ENCODE results near the gene THBS4. TPM values are rescaled to one million over a fixed set of nuclear protein-coding genes. Genes with fewer than 3 reads are reported as not detected.
"Not testable (repeated sequence)": the region's sequence is repeated elsewhere in the genome, so short reads cannot be mapped to it uniquely, and the experiment has no call there.

The THBS4 gene
- total RNA-seq, 2 donors from 2014 or later: 58.2 to 80.2 TPM

- DNase-seq (ENCODE audit: low spot score): no peak
- intact Hi-C loops (cut with DNase I): no loop called here
Observed at GRCh38 chr5:80070338-80071056, 35.3 kb downstream of the THBS4 start.

GRCh38 chr5:80071510-80072021, 36.4 kb downstream of the THBS4 start:
- intact Hi-C loops (cut with DNase I): no loop called here
- no peak for DNase-seq (ENCODE audit: low spot score)

GRCh38 chr5:80072103-80073073, 37.2 kb downstream of the THBS4 start:
- no peak for DNase-seq (ENCODE audit: low spot score)
- intact Hi-C loops (cut with DNase I): no loop called here

GRCh38 chr5:80076131-80077050, 41.2 kb downstream of the THBS4 start:
- intact Hi-C loops (cut with DNase I): no loop called here
- DNase-seq (ENCODE audit: low spot score): no peak

- intact Hi-C loops (cut with DNase I): no loop called here
- DNase-seq (ENCODE audit: low spot score): no peak
Observed at GRCh38 chr5:80077051-80077714, 42.0 kb downstream of the THBS4 start.

- DNase-seq (ENCODE audit: low spot score): no peak
- intact Hi-C loops (cut with DNase I): no loop called here
Observed at GRCh38 chr5:80078921-80079320, 43.8 kb downstream of the THBS4 start.

GRCh38 chr5:80082281-80082680, 47.1 kb downstream of the THBS4 start:
- no peak for DNase-seq (ENCODE audit: low spot score)
- intact Hi-C loops (cut with DNase I): no loop called here

- DNase-seq (ENCODE audit: low spot score): peak; percentile 90
- intact Hi-C loops (cut with DNase I): no loop called here
Observed at GRCh38 chr5:80082731-80083100, 47.6 kb downstream of the THBS4 start.

GRCh38 chr5:80083101-80083890, 48.1 kb downstream of the THBS4 start:
- intact Hi-C loops (cut with DNase I): no loop called here
- DNase-seq (ENCODE audit: low spot score): no peak

- intact Hi-C loops (cut with DNase I): loop anchor here (2.0 to 10.0 kb wide), 2 partner anchors 184 to 214 kb away; no protein-coding TSS in a partner anchor
- DNase-seq (ENCODE audit: low spot score): no peak
Observed at GRCh38 chr5:80090884-80091166, 55.7 kb downstream of the THBS4 start.

GRCh38 chr5:80091792-80092192, 56.6 kb downstream of the THBS4 start:
- DNase-seq (ENCODE audit: low spot score): not testable (repeated sequence)
- intact Hi-C loops (cut with DNase I): loop anchor here (2.0 to 10.0 kb wide), 2 partner anchors 183 to 213 kb away; no protein-coding TSS in a partner anchor

GRCh38 chr5:80092486-80093107, 57.4 kb downstream of the THBS4 start:
- no peak for DNase-seq (ENCODE audit: low spot score)
- intact Hi-C loops (cut with DNase I): loop anchor here in 1 of 2 donors (10.0 kb wide), 1 partner anchor 182 kb away; no protein-coding TSS in a partner anchor

- DNase-seq (ENCODE audit: low spot score): no peak
- intact Hi-C loops (cut with DNase I): loop anchor here in 1 of 2 donors (10.0 kb wide), 1 partner anchor 181 kb away; no protein-coding TSS in a partner anchor
Observed at GRCh38 chr5:80093796-80094195, 58.6 kb downstream of the THBS4 start.

GRCh38 chr5:80094236-80094738, 59.1 kb downstream of the THBS4 start:
- intact Hi-C loops (cut with DNase I): loop anchor here in 1 of 2 donors (10.0 kb wide), 1 partner anchor 181 kb away; no protein-coding TSS in a partner anchor
- no peak for DNase-seq (ENCODE audit: low spot score)

- intact Hi-C loops (cut with DNase I): loop anchor here in 1 of 2 donors (10.0 kb wide), 1 partner anchor 177 kb away; no protein-coding TSS in a partner anchor
- DNase-seq (ENCODE audit: low spot score): no peak
Observed at GRCh38 chr5:80097451-80097850, 62.3 kb downstream of the THBS4 start.

GRCh38 chr5:80101993-80102392, 66.8 kb downstream of the THBS4 start:
- DNase-seq (ENCODE audit: low spot score): no peak
- intact Hi-C loops (cut with DNase I): no loop called here

GRCh38 chr5:80103371-80103770, 68.2 kb downstream of the THBS4 start:
- intact Hi-C loops (cut with DNase I): no loop called here
- no peak for DNase-seq (ENCODE audit: low spot score)

Data from posterior vena cava (tissue), 2 donors.